Neural cell (in vitro differentiated cells): ENCODE measurements around the gene BLCAP. TPM values are rescaled to one million over a fixed set of nuclear protein-coding genes. Genes with fewer than 3 reads are reported as not detected.

Experiments used
- H2AFZ ChIP-seq: fragments of 200-600, 300-800 bp; sonication (generic), shearing (Covaris generic); 2 replicates; pipeline ENCODE4 v1.6.0; 2014; ENCODE audit warnings: low read depth, mild to moderate bottlenecking, antibody characterized with exemption, low read length, moderate library complexity
- H3F3A ChIP-seq: fragments of 200-600 bp; shearing (Covaris generic); 2 replicates; pipeline ENCODE4 v1.6.1; 2016; ENCODE audit warnings: mild to moderate bottlenecking, moderate library complexity, mixed read lengths, antibody characterized with exemption, low read length; ENCODE audit not compliant: insufficient read depth, poor library complexity, severe bottlenecking
- H3K27ac ChIP-seq: fragments of 200-600, 300-800 bp; sonication (generic), shearing (Covaris generic); 2 replicates; pipeline ENCODE4 v1.5.1; 2014; ENCODE audit warnings: mild to moderate bottlenecking, low read length, moderate library complexity
- H3K27me3 ChIP-seq: fragments of 300-800, 200-600 bp; sonication (generic), shearing (Covaris generic); 2 replicates; pipeline ENCODE4 v1.6.0; 2014; ENCODE audit warnings: mild to moderate bottlenecking, low read depth, low read length, moderate library complexity; ENCODE audit not compliant: insufficient read depth
- H3K36me3 ChIP-seq: fragments of 300-800, 200-600 bp; sonication (generic), shearing (Covaris generic); 2 replicates; pipeline ENCODE4 v1.5.1; 2014; ENCODE audit warnings: mild to moderate bottlenecking, antibody characterized with exemption, low read length, moderate library complexity; ENCODE audit not compliant: insufficient read depth
- H3K4me2 ChIP-seq: fragments of 300-800, 200-600 bp; sonication (generic), shearing (Covaris generic); 2 replicates; pipeline ENCODE4 v1.6.0; 2014; ENCODE audit warnings: mild to moderate bottlenecking, low read length
- H3K4me3 ChIP-seq: fragments of 300-800, 200-600 bp; sonication (generic), shearing (Covaris generic); 2 replicates; pipeline ENCODE4 v1.5.1; 2014; ENCODE audit warnings: mild to moderate bottlenecking, low read length, moderate library complexity
- H3K79me2 ChIP-seq: fragments of 200-600 bp; shearing (Covaris generic); replicated peaks from 2 replicates; pipeline ENCODE4 v1.6.0; 2014; ENCODE audit warnings: mild to moderate bottlenecking, low read length, moderate library complexity; ENCODE audit not compliant: insufficient read depth
- H3K9ac ChIP-seq: fragments of 300-800, 200-600 bp; sonication (generic), shearing (Covaris generic); 2 replicates; pipeline ENCODE4 v1.6.1; 2016; ENCODE audit warnings: mild to moderate bottlenecking, low read length, mixed read lengths
- H3K9me2 ChIP-seq: fragments of 200-600 bp; shearing (Covaris generic); 2 replicates; pipeline ENCODE4 v1.6.1; 2016; ENCODE audit warnings: mild to moderate bottlenecking, low read length, mixed read lengths; ENCODE audit not compliant: insufficient read depth
- H3K9me3 ChIP-seq: fragments of 200-600, 300-800 bp; sonication (generic), shearing (Covaris generic); 2 replicates; pipeline ENCODE4 v1.6.1; 2016; ENCODE audit warnings: mild to moderate bottlenecking, mixed run types, low read length, moderate library complexity, mixed read lengths
- H4K20me1 ChIP-seq: fragments of 200-600 bp; shearing (Covaris generic); 2 replicates; pipeline ENCODE4 v1.6.1; 2016; ENCODE audit warnings: mild to moderate bottlenecking, mixed run types; ENCODE audit not compliant: insufficient read depth
- EP300 ChIP-seq: fragments of 450-650 bp; conservative IDR thresholded peaks from 2 replicates; pipeline ENCODE4 v1.6.1; 2014; ENCODE audit warnings: antibody characterized with exemption, mild to moderate bottlenecking, moderate library complexity; ENCODE audit not compliant: poor library complexity, severe bottlenecking
- EZH2 ChIP-seq: fragments of 200-600, 300-800 bp; shearing (Covaris generic), sonication (generic); IDR thresholded peaks from 2 replicates; pipeline ENCODE4 v1.6.1; 2014; ENCODE audit warnings: antibody characterized with exemption, low read length, borderline replicate concordance, mild to moderate bottlenecking; ENCODE audit not compliant: insufficient read depth, poor library complexity, severe bottlenecking
- MXI1 ChIP-seq: fragments of 450-650 bp; conservative IDR thresholded peaks from 2 replicates; pipeline ENCODE4 v1.6.1; 2014; ENCODE audit warnings: antibody characterized with exemption, mild to moderate bottlenecking; ENCODE audit not compliant: poor library complexity, severe bottlenecking
- POLR2AphosphoS5 ChIP-seq: IDR thresholded peaks from 2 replicates; pipeline ENCODE4 v1.6.1; 2012
- RAD21 ChIP-seq: fragments of 450-650 bp; conservative IDR thresholded peaks from 2 replicates; pipeline ENCODE4 v1.6.1; 2014; ENCODE audit warnings: antibody characterized with exemption, mild to moderate bottlenecking, moderate library complexity
- SMC3 ChIP-seq: fragments of 450-650 bp; conservative IDR thresholded peaks from 2 replicates; pipeline ENCODE4 v1.6.1; 2014; ENCODE audit warnings: antibody characterized with exemption, mild to moderate bottlenecking, moderate library complexity; ENCODE audit not compliant: poor library complexity
- TAF1 ChIP-seq: IDR thresholded peaks from 2 replicates; pipeline ENCODE4 v1.6.1; 2012; ENCODE audit warnings: low read depth
- polyA plus RNA-seq: library from polyadenylated mRNA; depleted of rRNA; stranded (reverse); fragments of >200 nt; gene quantifications from 2 replicates; pipeline ENCODE4 v1.2.3, GENCODE V29; 2014
- TF ChIP-seq, protein P1 (sequence below): fragments of 450-650 bp; IDR thresholded peaks from 2 replicates; pipeline ENCODE4 v1.5.1; 2014; ENCODE audit warnings: antibody characterized with exemption, mild to moderate bottlenecking, moderate library complexity; ENCODE audit not compliant: poor library complexity, severe bottlenecking
- TF ChIP-seq, protein P2 (sequence below): IDR thresholded peaks from 2 replicates; pipeline ENCODE4 v1.6.1; 2012; ENCODE audit warnings: borderline replicate concordance

BLCAP gene
- polyA plus RNA-seq, 1 donor from 2014 or later = 344 TPM

GRCh38 chr20:37515876-37516275 is 11.8 kb downstream of the BLCAP start:
- no peaks in the 10 kb centered on the region for H3F3A ChIP-seq
- TF ChIP-seq, protein P1, sequence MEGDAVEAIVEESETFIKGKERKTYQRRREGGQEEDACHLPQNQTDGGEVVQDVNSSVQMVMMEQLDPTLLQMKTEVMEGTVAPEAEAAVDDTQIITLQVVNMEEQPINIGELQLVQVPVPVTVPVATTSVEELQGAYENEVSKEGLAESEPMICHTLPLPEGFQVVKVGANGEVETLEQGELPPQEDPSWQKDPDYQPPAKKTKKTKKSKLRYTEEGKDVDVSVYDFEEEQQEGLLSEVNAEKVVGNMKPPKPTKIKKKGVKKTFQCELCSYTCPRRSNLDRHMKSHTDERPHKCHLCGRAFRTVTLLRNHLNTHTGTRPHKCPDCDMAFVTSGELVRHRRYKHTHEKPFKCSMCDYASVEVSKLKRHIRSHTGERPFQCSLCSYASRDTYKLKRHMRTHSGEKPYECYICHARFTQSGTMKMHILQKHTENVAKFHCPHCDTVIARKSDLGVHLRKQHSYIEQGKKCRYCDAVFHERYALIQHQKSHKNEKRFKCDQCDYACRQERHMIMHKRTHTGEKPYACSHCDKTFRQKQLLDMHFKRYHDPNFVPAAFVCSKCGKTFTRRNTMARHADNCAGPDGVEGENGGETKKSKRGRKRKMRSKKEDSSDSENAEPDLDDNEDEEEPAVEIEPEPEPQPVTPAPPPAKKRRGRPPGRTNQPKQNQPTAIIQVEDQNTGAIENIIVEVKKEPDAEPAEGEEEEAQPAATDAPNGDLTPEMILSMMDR = no peak
- TF ChIP-seq MXI1 = no peak
- TF ChIP-seq EP300 = no peak
- no peak for TF ChIP-seq EZH2
- TF ChIP-seq, protein P2, sequence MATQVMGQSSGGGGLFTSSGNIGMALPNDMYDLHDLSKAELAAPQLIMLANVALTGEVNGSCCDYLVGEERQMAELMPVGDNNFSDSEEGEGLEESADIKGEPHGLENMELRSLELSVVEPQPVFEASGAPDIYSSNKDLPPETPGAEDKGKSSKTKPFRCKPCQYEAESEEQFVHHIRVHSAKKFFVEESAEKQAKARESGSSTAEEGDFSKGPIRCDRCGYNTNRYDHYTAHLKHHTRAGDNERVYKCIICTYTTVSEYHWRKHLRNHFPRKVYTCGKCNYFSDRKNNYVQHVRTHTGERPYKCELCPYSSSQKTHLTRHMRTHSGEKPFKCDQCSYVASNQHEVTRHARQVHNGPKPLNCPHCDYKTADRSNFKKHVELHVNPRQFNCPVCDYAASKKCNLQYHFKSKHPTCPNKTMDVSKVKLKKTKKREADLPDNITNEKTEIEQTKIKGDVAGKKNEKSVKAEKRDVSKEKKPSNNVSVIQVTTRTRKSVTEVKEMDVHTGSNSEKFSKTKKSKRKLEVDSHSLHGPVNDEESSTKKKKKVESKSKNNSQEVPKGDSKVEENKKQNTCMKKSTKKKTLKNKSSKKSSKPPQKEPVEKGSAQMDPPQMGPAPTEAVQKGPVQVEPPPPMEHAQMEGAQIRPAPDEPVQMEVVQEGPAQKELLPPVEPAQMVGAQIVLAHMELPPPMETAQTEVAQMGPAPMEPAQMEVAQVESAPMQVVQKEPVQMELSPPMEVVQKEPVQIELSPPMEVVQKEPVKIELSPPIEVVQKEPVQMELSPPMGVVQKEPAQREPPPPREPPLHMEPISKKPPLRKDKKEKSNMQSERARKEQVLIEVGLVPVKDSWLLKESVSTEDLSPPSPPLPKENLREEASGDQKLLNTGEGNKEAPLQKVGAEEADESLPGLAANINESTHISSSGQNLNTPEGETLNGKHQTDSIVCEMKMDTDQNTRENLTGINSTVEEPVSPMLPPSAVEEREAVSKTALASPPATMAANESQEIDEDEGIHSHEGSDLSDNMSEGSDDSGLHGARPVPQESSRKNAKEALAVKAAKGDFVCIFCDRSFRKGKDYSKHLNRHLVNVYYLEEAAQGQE = no peak
- no peak for TF ChIP-seq TAF1
- no peak for TF ChIP-seq SMC3
- TF ChIP-seq POLR2AphosphoS5 = no peak
- no peak for TF ChIP-seq RAD21
- no peak overlapping the region for H3K27ac ChIP-seq

GRCh38 chr20:37513779-37514359 is 13.8 kb downstream of the BLCAP start:
- no peaks in the 10 kb centered on the region for H3K9me3 ChIP-seq
- H2AFZ ChIP-seq = no peak overlapping the region
- H3F3A ChIP-seq = no peaks in the 10 kb centered on the region
- H3K36me3 ChIP-seq = peaks cover 4% of the 10 kb centered on the region
- no peaks in the 10 kb centered on the region for H3K27me3 ChIP-seq
- no peaks in the 10 kb centered on the region for H4K20me1 ChIP-seq
- TF ChIP-seq, protein P2 = no peak
- TF ChIP-seq RAD21 (no peak), POLR2AphosphoS5 (no peak), MXI1 (no peak), EP300 (no peak), EZH2 (no peak), TAF1 (no peak), SMC3 (no peak)
- TF ChIP-seq, protein P1 = no peak
- H3K4me3 ChIP-seq = no peak overlapping the region
- H3K27ac ChIP-seq = no peak overlapping the region
- H3K9ac ChIP-seq = no peak overlapping the region
- no peak overlapping the region for H3K4me2 ChIP-seq
- peaks cover 15% of the 10 kb centered on the region for H3K79me2 ChIP-seq
- no peaks in the 10 kb centered on the region for H3K9me2 ChIP-seq

More at GRCh38 chr20:37515876-37516275, 11.8 kb downstream of the BLCAP start:
- Histone ChIP-seq H3K4me3 (no peak overlapping the region), H3K9me2 (no peaks in the 10 kb centered on the region), H3K79me2 (peaks cover 34% of the 10 kb centered on the region), H3K4me2 (no peak overlapping the region), H3K9ac (no peak overlapping the region), H3K36me3 (peaks cover 4% of the 10 kb centered on the region), H4K20me1 (no peaks in the 10 kb centered on the region), H2AFZ (no peak overlapping the region), H3K27me3 (no peaks in the 10 kb centered on the region), H3K9me3 (no peaks in the 10 kb centered on the region)
